GM21717 (cell line): ENCODE results near the gene SUPT4H1.

Experiments used
- ATAC-seq: cut with Tn5 transposase; IDR thresholded peaks from one replicate; pipeline ENCODE4 v1.9.1; 2021; ENCODE audit warnings: mild to moderate bottlenecking, moderate library complexity; ENCODE audit not compliant: unreplicated experiment

Gene SUPT4H1

GRCh38 chr17:58381124-58382035 is 29.4 kb upstream of the SUPT4H1 start:
- no peak for ATAC-seq

GRCh38 chr17:58380207-58381123 is 28.5 kb upstream of the SUPT4H1 start:
- ATAC-seq = no peak

- no peak for ATAC-seq
These were observed 27.5 kb upstream of the SUPT4H1 start for GRCh38 chr17:58379511-58379824.

GRCh38 chr17:58378733-58379510 is 26.9 kb upstream of the SUPT4H1 start:
- no peak for ATAC-seq

GRCh38 chr17:58377661-58378060 is 25.7 kb upstream of the SUPT4H1 start:
- no peak for ATAC-seq

- ATAC-seq = no peak
These were observed 25.1 kb upstream of the SUPT4H1 start for GRCh38 chr17:58377093-58377601.

GRCh38 chr17:58376472-58377000 is 24.5 kb upstream of the SUPT4H1 start:
- no peak for ATAC-seq

GRCh38 chr17:58375811-58376210 is 23.8 kb upstream of the SUPT4H1 start:
- no peak for ATAC-seq

GRCh38 chr17:58375256-58375655 is 23.3 kb upstream of the SUPT4H1 start:
- no peak for ATAC-seq

GRCh38 chr17:58373923-58374322 is 21.9 kb upstream of the SUPT4H1 start:
- no peak for ATAC-seq

GRCh38 chr17:58373003-58373402 is 21.0 kb upstream of the SUPT4H1 start:
- ATAC-seq = no peak

GRCh38 chr17:58371300-58371950 is 19.4 kb upstream of the SUPT4H1 start:
- ATAC-seq = no peak

GRCh38 chr17:58370716-58371115 is 18.7 kb upstream of the SUPT4H1 start:
- no peak for ATAC-seq

GRCh38 chr17:58370309-58370708 is 18.3 kb upstream of the SUPT4H1 start:
- no peak for ATAC-seq

- ATAC-seq = no peak
These were observed 17.4 kb upstream of the SUPT4H1 start for GRCh38 chr17:58369214-58370031.

- no peak for ATAC-seq
These were observed 16.8 kb upstream of the SUPT4H1 start for GRCh38 chr17:58368860-58369213.

- ATAC-seq = no peak
These were observed 15.5 kb upstream of the SUPT4H1 start for GRCh38 chr17:58367461-58367860.

GRCh38 chr17:58365980-58366595 is 14.1 kb upstream of the SUPT4H1 start:
- ATAC-seq = no peak
